Astrocyte of the spinal cord (primary cell): ENCODE measurements around the gene KCNT1.

ENCODE experiments used
- DNase-seq: peaks from one replicate; pipeline ENCODE4 v3.0.0; 2011; ENCODE audit warnings: low read depth, low spot score
- H3K4me3 ChIP-seq: 2 replicates; pipeline ENCODE4 v1.5.1; 2011; ENCODE audit warnings: low read depth, mild to moderate bottlenecking, low read length, moderate library complexity
- in situ Hi-C: cut with HindIII; loops from 2 replicates; pipeline ENCODE4 v1.10.0; 2017; ENCODE audit warnings: low sequenced_read_pairs
- TF ChIP-seq, protein P1 (sequence below): IDR thresholded peaks from 2 replicates; pipeline ENCODE4 v1.5.1; 2012; ENCODE audit warnings: low read depth, mild to moderate bottlenecking, low read length, inconsistent platforms

Gene KCNT1

DNA sequence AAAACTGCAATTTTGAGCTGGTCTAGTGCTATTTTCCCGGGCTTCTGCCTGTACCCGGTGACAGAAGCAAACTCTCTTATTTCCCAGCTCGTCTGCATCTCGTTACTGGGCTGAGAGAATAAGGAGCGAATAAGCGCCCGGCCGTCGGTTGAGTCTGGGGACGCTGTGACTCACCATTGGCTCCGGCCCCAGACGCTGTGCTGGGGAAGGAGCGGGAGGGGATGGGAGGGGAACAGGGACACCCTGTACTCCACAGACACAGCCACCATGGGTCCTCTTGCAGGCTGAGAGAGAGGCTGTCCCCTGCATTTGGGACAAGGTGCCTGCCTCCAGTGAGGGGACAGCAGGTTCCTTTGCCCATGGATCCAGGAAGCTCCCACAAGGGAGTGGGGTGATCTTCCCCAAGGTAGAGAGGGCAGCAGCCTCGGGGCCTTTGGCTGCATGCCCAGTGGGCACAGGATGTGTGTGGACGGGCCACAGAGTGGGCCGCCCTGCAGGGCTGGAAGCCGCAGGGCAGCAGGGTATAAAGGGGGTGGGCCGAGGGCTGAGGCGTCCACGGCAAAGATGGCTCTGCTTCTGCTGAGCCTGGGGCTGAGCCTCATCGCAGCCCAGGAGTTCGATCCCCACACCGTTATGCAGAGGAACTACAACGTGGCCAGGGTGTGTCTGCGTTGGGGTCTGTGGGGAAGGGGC lies 39.1 kb upstream of the KCNT1 start, which contains the start of gene LCN9:
Gene LCN9 (plus strand): TSS at position 552 of the 693 bp plus-strand sequence. CDS start 13 bp downstream, at position 565.
- TF ChIP-seq, protein P1, sequence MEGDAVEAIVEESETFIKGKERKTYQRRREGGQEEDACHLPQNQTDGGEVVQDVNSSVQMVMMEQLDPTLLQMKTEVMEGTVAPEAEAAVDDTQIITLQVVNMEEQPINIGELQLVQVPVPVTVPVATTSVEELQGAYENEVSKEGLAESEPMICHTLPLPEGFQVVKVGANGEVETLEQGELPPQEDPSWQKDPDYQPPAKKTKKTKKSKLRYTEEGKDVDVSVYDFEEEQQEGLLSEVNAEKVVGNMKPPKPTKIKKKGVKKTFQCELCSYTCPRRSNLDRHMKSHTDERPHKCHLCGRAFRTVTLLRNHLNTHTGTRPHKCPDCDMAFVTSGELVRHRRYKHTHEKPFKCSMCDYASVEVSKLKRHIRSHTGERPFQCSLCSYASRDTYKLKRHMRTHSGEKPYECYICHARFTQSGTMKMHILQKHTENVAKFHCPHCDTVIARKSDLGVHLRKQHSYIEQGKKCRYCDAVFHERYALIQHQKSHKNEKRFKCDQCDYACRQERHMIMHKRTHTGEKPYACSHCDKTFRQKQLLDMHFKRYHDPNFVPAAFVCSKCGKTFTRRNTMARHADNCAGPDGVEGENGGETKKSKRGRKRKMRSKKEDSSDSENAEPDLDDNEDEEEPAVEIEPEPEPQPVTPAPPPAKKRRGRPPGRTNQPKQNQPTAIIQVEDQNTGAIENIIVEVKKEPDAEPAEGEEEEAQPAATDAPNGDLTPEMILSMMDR, result no peak
- in situ Hi-C loops, result no loop called here
- DNase-seq, result peak; percentile 1
- no peak within 1 kb of the TSS for H3K4me3 ChIP-seq

DNA sequence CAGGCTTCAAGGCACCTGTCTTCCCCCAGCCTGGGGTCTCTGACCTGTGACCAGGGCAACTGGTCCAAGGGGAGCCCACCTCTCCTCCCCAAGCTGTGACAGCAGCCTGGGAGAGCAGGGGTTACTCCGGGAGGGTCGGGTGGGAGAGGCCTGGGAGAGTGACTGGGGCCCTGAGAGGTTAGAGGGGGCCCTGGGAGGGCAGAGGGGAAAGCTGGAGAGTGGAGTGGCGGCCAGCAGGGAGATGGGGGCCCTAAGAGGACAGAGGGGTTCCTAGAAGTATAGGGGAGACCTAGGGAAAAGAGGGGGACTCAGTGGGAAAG lies 38.6 kb upstream of the KCNT1 start:
- TF ChIP-seq, protein P1, result no peak
- no peak for DNase-seq
- H3K4me3 ChIP-seq, result no peak overlapping the region
- in situ Hi-C loops, result no loop called here

DNA sequence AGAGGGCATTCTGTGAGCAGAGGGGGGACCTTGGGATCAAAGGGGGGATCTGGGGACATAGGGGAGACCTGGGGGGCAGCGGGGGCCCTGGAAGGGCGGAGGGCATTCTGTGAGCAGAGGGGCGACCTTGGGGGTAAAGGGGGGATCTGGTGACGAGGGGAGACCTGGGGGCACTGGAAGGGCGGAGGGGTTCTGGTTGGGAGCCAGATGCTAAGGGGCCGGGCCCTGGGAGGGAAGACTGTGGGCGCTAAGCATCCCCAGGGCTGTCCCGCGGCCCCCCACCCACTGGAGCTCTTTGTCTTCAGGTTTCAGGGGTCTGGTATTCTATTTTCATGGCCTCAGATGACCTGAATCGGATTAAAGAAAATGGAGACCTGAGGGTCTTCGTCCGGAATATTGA lies 38.1 kb upstream of the KCNT1 start:
- in situ Hi-C loops, result no loop called here
- TF ChIP-seq, protein P1, result no peak
- no peak for DNase-seq

DNA sequence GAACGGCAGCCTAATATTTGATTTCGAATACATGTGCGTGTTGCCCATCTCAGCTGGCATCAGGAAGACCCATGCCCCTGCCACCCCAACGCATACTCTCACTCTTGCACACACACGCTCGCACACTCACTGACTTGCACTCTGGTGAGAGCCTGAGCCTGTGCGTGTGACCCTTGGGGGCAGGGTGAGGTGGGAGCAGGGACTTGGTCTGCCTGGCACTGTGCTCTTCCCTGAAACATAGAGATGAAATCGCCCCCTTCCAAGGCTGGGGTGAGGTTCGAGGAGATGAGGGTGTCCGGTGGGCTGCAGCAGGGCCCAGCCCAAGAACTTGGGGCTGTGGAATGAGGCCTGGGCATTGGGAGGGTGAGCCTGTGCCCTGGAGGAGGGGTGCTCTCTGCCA lies 37.7 kb upstream of the KCNT1 start:
- TF ChIP-seq, protein P1, result no peak
- in situ Hi-C loops, result no loop called here
- DNase-seq, result no peak
- H3K4me3 ChIP-seq, result no peak overlapping the region

More for the DNA sequence above, 38.1 kb upstream of the KCNT1 start:
- no peak overlapping the region for H3K4me3 ChIP-seq

DNA sequence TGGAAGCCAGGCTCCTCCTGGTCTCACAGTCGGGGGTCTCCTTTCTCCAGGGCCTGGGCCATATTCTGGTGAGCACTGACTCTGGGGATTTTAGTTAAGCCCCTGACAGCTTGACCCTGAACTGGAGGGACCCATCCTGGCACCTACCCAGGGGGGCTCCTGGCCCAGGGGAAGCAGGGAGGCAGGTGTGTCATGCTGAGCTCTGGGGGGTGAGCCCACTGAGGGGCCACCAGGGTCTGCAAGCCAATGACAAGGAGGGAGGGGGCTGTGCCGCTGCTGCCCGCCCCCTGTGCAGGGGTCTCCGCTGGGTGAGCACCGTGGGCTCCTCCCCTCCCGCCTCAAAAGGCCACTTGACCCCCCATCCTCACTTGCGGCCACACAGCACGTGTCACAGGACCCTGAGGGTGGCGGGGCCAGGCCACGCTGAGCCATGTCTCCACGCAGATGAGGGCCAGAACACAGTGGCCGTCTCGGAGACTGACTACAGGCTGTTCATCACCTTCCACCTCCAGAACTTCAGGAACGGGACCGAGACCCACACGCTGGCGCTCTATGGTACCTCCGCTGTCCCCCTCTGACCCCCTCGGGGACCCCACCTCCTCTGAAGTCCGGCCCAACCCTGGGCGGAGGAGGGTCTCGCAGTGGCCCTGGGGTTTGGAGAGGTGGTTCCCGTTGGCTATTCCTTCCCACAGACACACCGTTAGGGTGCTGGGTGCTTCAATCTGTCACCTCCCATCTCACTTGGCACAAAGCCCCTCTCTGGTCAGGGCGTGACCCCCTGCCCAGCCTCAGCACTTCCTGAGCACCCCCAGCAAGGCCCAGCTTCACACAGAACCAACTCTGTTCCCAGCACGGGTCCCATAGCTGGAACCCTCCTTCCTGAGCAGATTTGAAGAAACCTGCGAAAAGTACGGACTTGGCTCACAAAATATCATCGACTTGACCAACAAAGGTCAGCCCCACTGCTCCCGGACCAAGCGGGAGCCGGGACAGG lies 36.9 kb upstream of the KCNT1 start:
- no peak for DNase-seq
- in situ Hi-C loops, result no loop called here
- H3K4me3 ChIP-seq, result no peak overlapping the region
- TF ChIP-seq, protein P1, result no peak

DNA sequence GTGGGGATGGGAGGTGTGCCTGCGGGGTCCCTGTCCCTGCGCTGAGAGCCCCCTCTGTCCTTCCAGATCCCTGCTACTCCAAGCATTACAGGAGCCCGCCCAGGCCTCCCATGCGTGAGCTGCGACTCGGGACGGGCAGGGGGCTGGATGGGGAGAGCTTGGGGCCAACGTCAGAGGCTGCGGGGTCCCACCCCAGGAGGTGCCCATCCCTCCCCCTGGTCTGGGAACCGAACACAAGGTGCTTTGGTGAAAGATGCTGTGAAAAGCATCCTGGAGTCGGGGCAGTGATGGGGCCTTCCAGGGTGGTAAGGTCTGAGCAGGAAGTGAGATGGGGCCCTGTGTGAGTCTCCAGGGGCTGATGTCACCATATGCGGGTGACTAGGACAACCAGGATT lies 36.2 kb upstream of the KCNT1 start:
- TF ChIP-seq, protein P1, result no peak
- no peak for DNase-seq
- H3K4me3 ChIP-seq, result no peak overlapping the region
- in situ Hi-C loops, result no loop called here
